C4-2B (cell line): ENCODE measurements around the gene SPSB1.

Source experiments
- ZFX ChIP-seq: fragments of 450-650 bp; IDR thresholded peaks from 2 replicates; pipeline ENCODE4 v1.6.1; 2017
- TF ChIP-seq, protein P1 (sequence below): fragments of 450-650 bp; conservative IDR thresholded peaks from 2 replicates; pipeline ENCODE4 v1.5.1; 2017; ENCODE audit warnings: mild to moderate bottlenecking

DNA sequence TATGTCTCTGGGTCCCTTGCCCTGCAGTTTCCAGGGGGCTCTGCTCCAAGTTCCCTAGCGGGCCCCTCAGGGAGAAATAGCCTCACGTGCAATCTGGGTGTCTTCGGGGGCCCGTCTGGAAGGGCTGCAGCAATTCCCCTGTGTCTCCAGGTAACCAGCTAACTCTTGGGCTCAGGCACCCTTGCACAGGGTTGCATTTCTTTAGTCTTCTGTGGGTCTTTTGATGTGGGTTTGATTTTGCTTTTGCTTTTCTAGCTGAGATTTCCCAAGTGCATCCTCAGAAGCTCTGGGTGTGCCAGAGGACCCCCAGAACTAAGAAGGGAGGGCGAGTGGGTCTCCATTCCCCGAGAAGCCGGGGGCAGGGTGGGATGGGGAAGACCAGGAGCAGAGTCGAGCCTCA, 75.7 kb downstream of the SPSB1 start:
- TF ChIP-seq, protein P1, sequence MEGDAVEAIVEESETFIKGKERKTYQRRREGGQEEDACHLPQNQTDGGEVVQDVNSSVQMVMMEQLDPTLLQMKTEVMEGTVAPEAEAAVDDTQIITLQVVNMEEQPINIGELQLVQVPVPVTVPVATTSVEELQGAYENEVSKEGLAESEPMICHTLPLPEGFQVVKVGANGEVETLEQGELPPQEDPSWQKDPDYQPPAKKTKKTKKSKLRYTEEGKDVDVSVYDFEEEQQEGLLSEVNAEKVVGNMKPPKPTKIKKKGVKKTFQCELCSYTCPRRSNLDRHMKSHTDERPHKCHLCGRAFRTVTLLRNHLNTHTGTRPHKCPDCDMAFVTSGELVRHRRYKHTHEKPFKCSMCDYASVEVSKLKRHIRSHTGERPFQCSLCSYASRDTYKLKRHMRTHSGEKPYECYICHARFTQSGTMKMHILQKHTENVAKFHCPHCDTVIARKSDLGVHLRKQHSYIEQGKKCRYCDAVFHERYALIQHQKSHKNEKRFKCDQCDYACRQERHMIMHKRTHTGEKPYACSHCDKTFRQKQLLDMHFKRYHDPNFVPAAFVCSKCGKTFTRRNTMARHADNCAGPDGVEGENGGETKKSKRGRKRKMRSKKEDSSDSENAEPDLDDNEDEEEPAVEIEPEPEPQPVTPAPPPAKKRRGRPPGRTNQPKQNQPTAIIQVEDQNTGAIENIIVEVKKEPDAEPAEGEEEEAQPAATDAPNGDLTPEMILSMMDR: no peak
- TF ChIP-seq ZFX: no peak
